Muscle layer of duodenum (tissue), 2 donors: Measurements from ENCODE around the gene FGF19.
"Not testable (repeated sequence)": the region's sequence is repeated elsewhere in the genome, so short reads cannot be mapped to it uniquely, and the experiment has no call there.

ENCODE experiments used
- H3K27ac ChIP-seq: one replicate; pipeline ENCODE4 v1.7.0; 2013; ENCODE audit warnings: mild to moderate bottlenecking, low read length
- H3K27me3 ChIP-seq: one replicate; pipeline ENCODE4 v1.7.0; 2013; ENCODE audit warnings: low read depth, mild to moderate bottlenecking, control low read depth, low read length
- H3K36me3 ChIP-seq, 2 donors: one replicate each; pipeline ENCODE4 v1.7.0; 2013; ENCODE audit warnings: low read length in 2 of 2, control low read depth in 1 of 2, mild to moderate bottlenecking in 1 of 2; ENCODE audit not compliant: insufficient read depth in 2 of 2, control insufficient read depth in 1 of 2
- H3K4me1 ChIP-seq, 2 donors: one replicate each; pipeline ENCODE4 v1.7.0; 2013; ENCODE audit warnings: low read length in 2 of 2, mild to moderate bottlenecking in 2 of 2, control low read depth in 1 of 2, moderate library complexity in 1 of 2; ENCODE audit not compliant: insufficient read depth in 2 of 2, control insufficient read depth in 1 of 2
- H3K4me3 ChIP-seq, 2 donors: one replicate each; pipeline ENCODE4 v1.7.0; 2013; ENCODE audit warnings: low read length in 2 of 2, low read depth in 1 of 2, mild to moderate bottlenecking in 1 of 2
- H3K9me3 ChIP-seq, 2 donors: one replicate each; pipeline ENCODE4 v1.7.0; 2013; ENCODE audit warnings: low read length in 2 of 2, control low read depth in 1 of 2, mild to moderate bottlenecking in 1 of 2; ENCODE audit not compliant: control insufficient read depth in 1 of 2
- donor health status: healthy.

Gene FGF19

DNA sequence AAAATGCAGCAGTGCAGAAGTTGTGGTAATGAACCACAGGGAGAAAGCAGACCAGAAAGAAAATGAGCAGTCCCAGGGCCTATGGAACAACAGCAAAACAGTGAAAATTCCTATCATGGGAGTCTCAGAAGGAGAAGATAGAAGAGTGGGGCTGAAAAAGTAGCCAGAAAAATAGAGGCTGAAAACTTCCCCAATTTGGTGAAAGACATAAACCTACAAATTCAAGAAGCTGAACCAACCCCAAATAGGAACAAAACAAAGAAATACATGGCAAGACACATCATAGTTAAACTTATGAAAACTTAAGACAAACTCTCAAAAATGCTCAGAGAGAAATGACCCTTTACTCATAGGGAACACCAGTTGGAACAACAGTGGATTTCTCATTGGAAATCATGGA, 11.4 kb downstream of the FGF19 start:
- Histone ChIP-seq H3K4me3 (no peak overlapping the region), H3K27me3 (peaks cover 4% of the 10 kb centered on the region)

GRCh38 chr11:69691463-69691862, 12.4 kb downstream of the FGF19 start:
- H3K9me3 ChIP-seq = no peaks in the 10 kb centered on the region
- H3K27me3 ChIP-seq = no peaks in the 10 kb centered on the region
- no peaks in the 10 kb centered on the region for H3K4me1 ChIP-seq
- no peak overlapping the region for H3K4me3 ChIP-seq
- H3K36me3 ChIP-seq = no peaks in the 10 kb centered on the region
- no peak overlapping the region for H3K27ac ChIP-seq

More for the DNA sequence above, 11.4 kb downstream of the FGF19 start:
- Histone ChIP-seq H3K27ac (no peak overlapping the region), H3K36me3 (no peaks in the 10 kb centered on the region), H3K9me3 (no peaks in the 10 kb centered on the region), H3K4me1 (no peaks in the 10 kb centered on the region)

DNA sequence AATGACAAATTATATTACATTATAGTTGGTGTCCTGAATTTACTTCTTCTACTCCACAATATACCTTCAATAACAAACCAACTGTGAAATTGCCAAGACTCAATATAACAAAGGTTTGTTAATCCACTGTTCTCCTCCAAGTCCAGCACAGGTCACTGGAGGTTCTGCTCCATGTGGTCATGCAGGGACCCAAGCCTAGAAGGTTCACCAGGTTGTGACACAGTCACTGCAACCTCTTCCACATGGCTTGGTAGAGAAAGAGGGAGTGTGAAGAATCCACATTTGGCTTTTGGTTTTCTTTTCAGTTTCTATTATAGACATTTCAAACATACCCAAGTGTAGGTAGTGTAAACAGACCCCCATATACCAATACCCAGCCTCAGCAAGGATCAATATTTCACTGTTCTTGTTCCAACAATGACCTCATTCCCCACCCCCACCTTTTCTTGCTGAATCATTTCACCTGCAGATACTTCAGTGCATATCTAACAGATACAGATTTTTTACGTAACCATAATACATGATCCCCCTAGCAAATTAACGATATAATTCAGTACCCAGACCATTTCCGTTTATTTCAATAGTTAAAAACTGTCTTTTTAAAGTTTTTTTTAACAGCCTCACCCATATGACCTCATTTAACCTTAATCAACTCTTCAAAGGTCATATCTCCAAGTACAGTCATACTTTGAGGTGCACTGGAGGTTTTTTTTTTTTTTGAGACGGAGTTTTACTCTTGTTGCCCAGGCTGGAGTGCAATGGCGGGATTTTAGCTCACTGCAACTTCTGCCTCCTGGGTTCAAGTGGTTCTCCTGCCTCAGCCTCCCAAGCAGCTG, 14.1 kb downstream of the FGF19 start:
- H3K9me3 ChIP-seq = no peaks in the 10 kb centered on the region
- no peak overlapping the region for H3K27ac ChIP-seq
- no peaks in the 10 kb centered on the region for H3K27me3 ChIP-seq
- H3K4me3 ChIP-seq = no peak overlapping the region
- H3K36me3 ChIP-seq = no peaks in the 10 kb centered on the region
- no peaks in the 10 kb centered on the region for H3K4me1 ChIP-seq

GRCh38 chr11:69687969-69688771, 15.7 kb downstream of the FGF19 start:
- not testable (repeated sequence) for H3K36me3 ChIP-seq, H3K4me1 ChIP-seq, H3K27me3 ChIP-seq, H3K27ac ChIP-seq, H3K4me3 ChIP-seq, H3K9me3 ChIP-seq

GRCh38 chr11:69686856-69687255, 17.0 kb downstream of the FGF19 start:
- Histone ChIP-seq H3K4me3 (no peak overlapping the region), H3K27ac (no peak overlapping the region)

GRCh38 chr11:69686452-69686851, 17.4 kb downstream of the FGF19 start:
- H3K27me3 ChIP-seq = no peaks in the 10 kb centered on the region
- H3K27ac ChIP-seq = no peak overlapping the region
- no peaks in the 10 kb centered on the region for H3K36me3 ChIP-seq
- H3K9me3 ChIP-seq = no peaks in the 10 kb centered on the region
- H3K4me1 ChIP-seq = no peaks in the 10 kb centered on the region
- H3K4me3 ChIP-seq = no peak overlapping the region

More at GRCh38 chr11:69686856-69687255, 17.0 kb downstream of the FGF19 start:
- Histone ChIP-seq H3K36me3 (no peaks in the 10 kb centered on the region), H3K27me3 (no peaks in the 10 kb centered on the region), H3K9me3 (no peaks in the 10 kb centered on the region), H3K4me1 (no peaks in the 10 kb centered on the region)

GRCh38 chr11:69685348-69685747, 18.5 kb downstream of the FGF19 start:
- Histone ChIP-seq H3K27me3 (no peaks in the 10 kb centered on the region), H3K9me3 (no peaks in the 10 kb centered on the region), H3K4me3 (no peak overlapping the region), H3K27ac (no peak overlapping the region), H3K36me3 (no peaks in the 10 kb centered on the region), H3K4me1 (no peaks in the 10 kb centered on the region)

DNA sequence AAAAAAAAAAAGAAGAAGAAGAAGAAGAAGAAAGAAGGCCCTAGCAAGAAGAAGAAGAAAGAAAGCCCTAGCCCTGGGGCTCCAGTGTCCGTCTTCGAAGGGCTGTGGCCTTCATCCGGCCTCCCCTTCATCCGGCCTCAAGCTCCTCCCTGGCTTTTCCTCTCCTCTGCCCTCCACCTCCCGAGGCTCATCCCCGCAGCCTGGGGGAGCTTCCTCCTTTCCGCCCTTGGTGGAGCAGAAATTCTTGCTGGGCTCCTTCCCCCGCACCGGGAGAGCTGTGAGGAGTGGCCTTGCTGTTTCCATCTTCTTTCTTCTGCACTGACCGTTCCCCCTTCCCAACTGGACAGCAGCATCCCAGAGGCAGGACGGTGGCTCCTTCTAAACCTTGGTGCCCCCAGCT, 19.2 kb downstream of the FGF19 start:
- no peaks in the 10 kb centered on the region for H3K36me3 ChIP-seq
- H3K4me3 ChIP-seq = no peak overlapping the region
- H3K27ac ChIP-seq = no peak overlapping the region
- H3K9me3 ChIP-seq = no peaks in the 10 kb centered on the region
- no peaks in the 10 kb centered on the region for H3K4me1 ChIP-seq
- H3K27me3 ChIP-seq = no peaks in the 10 kb centered on the region

DNA sequence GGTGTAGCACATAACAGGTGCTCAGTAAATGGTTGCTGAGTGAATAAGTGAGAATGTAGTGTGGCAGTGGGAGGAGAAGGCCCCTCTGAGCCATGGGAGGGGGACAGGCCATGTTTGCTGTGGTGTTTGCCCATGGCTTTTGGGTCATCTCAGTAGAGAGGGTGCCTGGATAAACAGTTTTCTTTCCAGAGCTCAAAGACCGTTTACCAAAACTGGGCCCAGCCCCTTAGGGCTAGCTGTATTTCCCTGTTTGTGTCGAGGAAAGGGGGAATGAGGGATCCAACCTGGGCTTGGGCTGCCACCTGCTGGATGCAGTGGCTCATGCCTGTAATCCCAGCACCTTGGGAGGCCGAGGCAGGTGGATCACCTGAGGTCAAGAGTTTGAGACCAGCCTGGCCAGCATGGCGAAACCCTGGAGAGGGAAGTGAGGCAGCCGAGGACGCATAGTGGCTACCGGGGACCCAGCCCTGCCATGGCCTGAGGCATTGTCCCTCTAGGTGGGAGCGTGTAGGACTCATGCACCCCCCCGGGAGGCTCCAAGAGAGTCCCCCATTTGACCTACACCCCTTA, 20.0 kb downstream of the FGF19 start:
- H3K4me3 ChIP-seq = no peak overlapping the region
- no peaks in the 10 kb centered on the region for H3K9me3 ChIP-seq
- no peaks in the 10 kb centered on the region for H3K27me3 ChIP-seq
- no peaks in the 10 kb centered on the region for H3K36me3 ChIP-seq
- H3K27ac ChIP-seq = no peak overlapping the region
- H3K4me1 ChIP-seq = no peaks in the 10 kb centered on the region

DNA sequence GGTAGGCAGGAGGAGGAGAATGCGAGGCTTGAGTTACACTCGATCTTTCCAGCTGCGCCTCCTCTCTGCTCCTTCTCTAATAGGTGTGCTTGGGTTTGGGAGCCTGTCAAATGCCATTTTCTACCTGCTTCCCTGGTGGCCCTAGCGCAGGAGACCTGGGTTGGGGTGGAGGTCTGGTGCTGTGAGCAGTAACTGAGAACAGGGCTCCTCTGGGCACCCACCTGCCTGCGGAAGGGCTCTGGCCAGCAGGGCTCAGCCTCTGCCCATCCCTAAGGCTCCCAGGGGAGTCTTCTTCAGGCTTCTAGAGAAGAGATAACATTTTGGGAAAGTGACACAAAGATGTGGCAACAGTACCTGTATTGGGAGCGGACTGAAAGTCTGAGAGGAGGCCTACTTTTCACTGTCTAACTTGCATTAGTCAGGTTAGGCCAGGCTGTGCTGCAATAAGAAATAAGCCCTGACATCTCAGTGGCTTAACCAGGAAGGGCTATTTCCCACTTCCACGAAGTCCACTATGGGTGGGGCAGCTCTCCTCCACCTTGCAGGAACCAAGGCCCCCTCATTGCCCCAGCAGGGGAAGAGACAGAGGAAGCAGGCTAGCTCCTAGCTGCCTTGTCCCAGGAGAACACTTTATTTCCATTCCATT, 21.0 kb downstream of the FGF19 start:
- Histone ChIP-seq H3K4me3 (no peak overlapping the region), H3K9me3 (no peaks in the 10 kb centered on the region), H3K4me1 (no peaks in the 10 kb centered on the region), H3K27me3 (no peaks in the 10 kb centered on the region), H3K36me3 (no peaks in the 10 kb centered on the region), H3K27ac (no peak overlapping the region)

DNA sequence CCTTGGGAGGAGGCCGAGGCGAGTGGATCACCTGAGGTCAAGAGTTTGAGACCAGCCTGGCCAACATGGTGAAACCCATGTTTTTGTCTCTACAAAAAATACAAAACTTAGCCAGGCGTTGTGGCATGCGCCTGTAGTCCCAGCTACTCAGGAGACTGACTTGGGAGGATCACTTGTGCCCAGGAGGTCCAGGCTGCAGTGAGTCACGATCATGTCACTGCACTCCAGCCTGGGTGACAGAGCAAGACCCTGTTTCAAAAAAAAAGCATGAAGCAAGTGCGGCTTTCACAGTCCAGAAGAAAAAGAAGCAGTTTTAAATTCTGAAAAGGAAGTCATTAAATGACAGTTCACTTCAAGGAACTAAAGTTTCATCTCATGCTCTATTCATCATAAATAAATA, 21.6 kb downstream of the FGF19 start:
- Histone ChIP-seq H3K27me3 (no peaks in the 10 kb centered on the region), H3K9me3 (no peaks in the 10 kb centered on the region), H3K36me3 (no peaks in the 10 kb centered on the region), H3K4me1 (no peaks in the 10 kb centered on the region), H3K27ac (no peak overlapping the region), H3K4me3 (no peak overlapping the region)
